GM19023 (cell line): ENCODE measurements around the gene TMPRSS6.
A peak's percentile ranks its signal among the peaks of the same experiment; 100 is the strongest.

Source experiments
- ATAC-seq: cut with Tn5 transposase; IDR thresholded peaks from one replicate; pipeline ENCODE4 v1.9.1; 2021; ENCODE audit warnings: mild to moderate bottlenecking, moderate library complexity; ENCODE audit not compliant: unreplicated experiment

The TMPRSS6 gene

DNA sequence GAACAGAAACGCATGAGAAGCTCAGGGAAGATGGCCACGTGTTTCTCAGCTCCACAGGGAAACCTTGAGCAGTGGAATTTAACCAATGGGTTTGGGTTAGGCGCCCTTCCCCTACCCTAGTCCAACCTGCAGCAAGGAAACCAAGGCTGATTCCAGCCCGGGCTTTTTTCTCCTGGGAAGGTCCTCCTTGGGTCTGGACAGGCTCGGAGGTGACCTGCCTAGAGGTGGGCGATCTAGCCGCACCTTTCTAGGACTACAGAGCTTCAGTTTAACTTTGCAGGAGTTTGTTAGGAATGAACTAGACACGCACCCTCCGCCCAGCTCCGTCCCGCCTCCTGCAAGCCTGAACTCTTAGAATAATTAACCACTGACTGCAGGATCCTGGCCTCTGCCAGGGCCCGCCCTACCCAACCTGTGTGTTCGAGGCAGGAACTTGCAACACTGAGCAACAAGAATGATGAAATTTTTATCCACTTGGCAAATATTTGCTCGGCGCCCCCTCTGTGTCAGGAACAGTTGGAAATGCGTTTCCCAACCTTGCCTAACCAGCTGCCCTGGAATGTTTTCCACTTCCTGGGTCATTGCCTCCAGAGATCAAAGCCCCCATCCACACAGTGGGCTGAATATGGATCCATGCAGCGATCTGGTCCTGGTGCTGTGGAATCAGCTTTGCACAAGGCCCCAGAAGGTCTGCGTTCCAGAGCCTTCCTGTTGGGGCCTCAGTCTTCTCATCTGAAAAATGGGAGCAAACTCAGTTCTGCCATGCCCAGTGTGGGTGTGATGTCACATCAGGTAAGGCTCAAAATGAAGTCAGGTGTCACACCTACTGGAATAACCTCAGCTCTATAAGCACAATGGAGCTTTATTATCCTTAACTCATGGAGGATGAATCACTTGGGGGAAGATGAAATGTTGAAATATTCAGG, 76.7 kb downstream of the TMPRSS6 start:
- ATAC-seq = no peak

DNA sequence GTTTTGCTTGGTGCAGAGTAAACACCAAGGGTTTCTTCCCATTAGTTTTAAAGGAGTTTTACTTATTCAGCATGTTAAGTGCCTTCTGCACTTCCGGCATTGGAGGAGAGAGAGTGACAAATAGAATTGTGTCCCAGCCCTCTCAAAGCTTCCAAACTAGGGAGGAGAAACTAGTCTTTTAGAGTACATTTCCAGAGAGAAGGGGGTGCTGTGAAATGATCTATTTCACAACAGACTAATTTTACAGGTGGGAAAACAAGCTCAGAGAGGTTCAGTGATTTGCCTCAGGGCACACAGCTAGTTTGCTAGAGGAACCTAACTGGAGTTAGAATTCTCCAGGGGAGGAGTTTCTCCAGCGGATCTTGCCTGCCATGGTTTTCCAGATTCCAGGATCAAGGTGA, 77.4 kb downstream of the TMPRSS6 start:
- ATAC-seq = no peak

DNA sequence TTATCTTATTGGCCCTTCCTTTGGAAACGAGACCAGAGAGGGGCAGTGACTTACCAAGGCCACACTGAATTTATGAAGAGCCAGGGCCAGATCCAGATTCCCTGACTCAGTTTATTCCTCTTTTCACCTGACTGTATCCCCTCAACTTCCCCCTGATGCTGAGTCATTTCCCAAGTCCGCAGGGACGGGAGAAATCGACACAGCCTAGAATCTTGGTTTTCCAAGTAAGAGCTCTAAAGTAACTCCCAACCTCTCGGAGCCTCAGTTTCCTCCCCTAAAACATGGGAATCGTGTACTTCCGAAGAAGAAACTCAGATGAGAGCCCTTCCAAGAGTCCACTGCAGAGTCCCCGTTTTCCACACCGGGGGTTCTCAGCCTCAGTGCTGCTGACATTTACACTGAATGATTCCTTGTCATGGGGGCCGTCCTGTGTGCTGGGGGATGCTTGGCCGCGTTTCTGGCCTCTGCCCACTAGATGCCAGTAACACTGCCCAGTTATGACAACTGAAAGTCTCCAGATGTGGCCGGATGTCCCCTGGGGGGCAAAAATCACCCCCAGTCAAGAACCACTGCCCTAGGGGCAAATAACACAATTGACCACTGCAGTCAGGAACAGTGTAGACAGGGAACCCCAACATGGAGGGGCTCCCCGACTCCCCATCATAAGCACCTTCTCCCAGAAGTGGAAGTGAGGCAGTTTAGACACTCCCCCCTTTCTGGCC, 78.8 kb downstream of the TMPRSS6 start:
- ATAC-seq = no peak

GRCh38 chr22:37028692-37029674, 80.5 kb downstream of the TMPRSS6 start:
- no peak for ATAC-seq

DNA sequence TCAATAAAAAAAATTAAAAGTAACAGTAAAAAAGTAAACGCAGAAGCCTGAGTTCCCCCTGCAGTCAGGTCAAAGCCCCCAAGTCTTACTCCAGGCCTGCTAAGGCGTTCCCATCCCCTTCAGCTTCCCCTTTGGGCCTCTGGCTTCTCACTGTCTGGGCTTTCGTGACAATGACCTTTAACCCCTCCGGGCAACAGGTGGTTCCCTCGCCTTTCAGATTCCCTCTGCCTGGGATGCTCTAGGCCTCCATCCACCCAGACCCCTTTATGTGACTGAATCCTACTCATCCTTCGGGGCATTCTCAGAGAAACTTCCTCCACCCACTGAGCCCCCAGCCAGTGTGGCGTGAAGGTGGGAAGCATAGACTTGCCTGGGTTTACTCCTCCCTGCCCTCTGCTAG, 82.0 kb downstream of the TMPRSS6 start:
- no peak for ATAC-seq

GRCh38 chr22:37026325-37026724, 83.2 kb downstream of the TMPRSS6 start:
- ATAC-seq = no peak

DNA sequence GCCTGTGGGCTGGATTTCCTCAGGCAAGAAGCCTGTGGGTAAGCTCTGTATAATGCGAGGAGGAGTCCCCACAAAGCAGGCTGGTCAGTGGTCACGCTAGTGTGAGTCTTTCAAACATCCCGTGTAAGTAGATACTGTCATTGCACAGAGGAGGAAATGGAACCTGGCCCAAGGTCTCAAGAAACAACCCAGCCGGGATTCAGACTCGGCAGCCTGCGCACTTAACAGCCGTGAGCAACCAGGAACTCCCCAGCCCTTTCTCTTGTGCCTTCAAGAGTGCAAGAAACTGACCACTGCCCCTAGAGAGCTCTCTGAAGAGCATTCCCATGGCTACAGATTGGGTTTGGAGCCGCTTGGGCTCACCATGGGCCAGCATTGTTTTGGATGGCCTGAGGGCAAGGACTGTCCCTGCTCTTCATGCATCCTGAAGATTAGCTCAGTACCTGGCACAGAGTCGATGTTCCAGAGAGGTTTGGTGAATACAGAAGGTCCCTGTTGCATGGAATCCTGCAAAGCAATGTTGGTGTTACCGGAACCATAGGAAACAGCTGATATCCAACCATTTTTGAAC, 83.9 kb downstream of the TMPRSS6 start:
- no peak for ATAC-seq

- ATAC-seq = no peak
These were observed 85.0 kb downstream of the TMPRSS6 start for GRCh38 chr22:37024339-37025157.

GRCh38 chr22:37023743-37024338, 85.7 kb downstream of the TMPRSS6 start:
- no peak for ATAC-seq

DNA sequence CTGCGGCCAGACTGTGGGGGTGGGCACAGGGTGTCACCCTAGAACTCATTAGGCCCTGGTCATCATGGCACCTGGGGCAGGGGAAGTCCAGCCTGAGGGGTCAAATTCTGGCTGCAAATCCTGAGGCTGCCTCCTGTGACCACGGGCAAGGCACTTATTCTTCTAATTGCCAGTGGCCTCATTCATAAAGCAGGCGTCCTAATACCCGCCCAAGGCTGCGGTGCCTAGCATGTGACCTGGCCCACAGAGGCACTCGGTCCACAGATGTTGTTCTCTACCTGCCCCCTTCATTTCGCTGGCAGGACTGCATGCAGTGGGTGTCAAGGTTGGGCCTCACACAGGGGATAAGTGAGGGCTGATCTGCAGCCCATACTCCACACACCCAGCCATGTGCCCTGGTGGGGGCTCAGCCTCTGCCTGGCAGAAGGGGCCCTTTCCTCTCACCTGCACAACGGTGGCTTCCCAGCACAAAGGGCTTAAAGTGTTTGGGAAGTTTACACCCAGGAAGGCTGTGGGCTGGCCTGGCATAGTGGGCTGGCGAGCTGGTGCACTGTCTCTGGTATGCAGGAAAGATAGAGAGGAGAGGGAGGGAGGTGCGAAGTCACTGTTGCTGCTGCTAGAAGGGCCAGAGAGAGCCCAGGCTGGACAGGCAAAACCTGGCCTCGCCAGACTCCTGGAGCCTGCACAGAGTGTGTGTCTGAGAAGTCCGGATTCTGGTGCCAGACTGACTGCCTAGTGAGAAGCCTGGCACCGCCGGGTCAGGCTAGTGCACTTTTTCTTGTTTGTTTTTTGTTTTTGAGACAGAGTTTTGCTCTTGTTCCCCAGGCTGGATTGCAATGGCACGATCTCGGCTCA, 86.8 kb downstream of the TMPRSS6 start:
- no peak for ATAC-seq

DNA sequence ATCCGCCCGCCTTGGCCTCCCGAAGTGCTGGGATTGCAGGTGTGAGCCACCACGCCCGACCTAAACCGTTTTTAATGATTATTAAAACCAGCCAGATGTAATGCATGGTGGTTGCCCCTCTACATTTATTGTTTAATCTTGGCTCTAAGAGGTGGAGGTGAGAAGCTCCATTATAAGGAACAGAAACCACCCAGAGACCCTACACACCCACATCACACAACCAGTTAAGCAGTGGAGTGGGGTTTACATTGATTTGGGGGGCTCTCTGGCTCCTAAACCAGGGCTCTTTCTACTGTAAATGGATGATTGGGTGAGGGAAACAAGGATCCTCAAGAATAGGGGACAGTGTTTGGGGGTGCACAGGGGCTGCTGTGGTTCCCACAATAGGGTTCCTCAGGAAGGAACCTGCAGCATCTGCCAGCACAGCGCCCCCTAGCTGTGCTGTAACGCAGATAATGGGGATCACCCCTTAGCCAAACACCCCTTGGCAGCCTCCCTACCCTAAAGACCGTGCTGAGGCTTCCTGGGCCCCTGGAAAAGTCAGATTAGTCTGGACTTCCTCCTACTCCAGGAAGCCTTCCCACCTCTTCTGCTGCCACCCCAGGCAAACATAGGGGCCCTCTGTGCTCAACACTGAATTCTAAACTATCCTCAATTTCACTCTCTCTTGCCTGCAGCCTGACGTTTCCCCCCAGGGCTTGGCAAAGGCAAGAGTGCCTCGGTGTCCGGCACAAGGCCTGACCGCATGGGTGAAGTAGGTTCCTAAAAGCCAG, 87.6 kb downstream of the TMPRSS6 start:
- ATAC-seq = no peak

GRCh38 chr22:37021041-37021440, 88.5 kb downstream of the TMPRSS6 start:
- ATAC-seq = no peak

GRCh38 chr22:37020192-37020479, 89.4 kb downstream of the TMPRSS6 start:
- no peak for ATAC-seq

DNA sequence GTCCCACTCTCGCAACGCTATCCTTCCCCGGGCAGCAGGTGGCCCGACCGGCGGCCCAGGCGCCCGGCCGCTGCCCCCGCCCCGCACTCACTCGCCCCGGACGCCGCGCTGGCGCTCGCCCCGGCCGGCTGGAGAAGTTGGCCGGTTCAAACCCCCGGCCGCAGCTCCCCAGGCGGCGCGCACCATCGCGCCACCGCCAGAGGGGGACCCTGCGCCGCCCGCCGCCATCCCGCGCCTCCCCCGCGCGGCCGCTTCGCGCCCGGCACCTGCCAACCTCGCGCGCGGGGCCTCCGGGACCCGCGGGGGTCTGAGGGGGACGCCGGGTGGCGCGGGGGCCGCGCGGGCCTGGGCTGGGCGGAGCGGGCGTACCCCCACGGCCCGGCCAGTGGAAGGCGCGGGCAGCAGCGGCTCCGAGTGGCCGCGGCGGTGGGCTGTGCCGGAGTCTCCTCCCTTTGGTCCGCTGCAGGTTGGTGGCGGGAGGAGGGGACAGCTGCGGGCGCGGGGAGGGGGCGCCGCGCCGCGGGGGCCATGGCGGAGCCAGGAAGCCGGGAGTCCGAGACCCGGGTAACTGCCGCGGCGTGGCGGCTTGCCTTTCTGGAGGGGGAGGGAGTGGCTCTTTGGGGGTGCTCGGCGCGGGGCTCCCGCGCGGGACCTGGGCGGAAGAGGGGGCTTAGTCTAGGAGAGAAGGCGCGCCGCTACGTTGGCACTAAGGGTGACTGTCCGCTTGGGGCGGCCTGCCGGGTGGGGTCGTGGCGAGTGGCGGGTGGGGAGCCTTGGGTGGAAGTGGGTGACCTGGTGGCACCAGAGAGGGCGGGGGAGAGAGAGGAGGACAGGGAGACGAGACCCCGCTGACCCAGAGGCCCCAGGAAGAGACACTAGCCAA, 90.0 kb downstream of the TMPRSS6 start, which contains the start of the genes MPST and TST:
Gene MPST, plus strand, starts transcription at position 434 of the 883 bp plus-strand sequence. Its CDS starts 95 bp downstream, at position 529.
Gene TST, minus strand, starts transcription at position 139 of the 883 bp plus-strand sequence. CDS start 715 bp downstream, outside the sequence.
- ATAC-seq = peak; percentile 62

- ATAC-seq = peak; percentile 27
These were observed 90.7 kb downstream of the TMPRSS6 start for GRCh38 chr22:37018815-37019308.

GRCh38 chr22:37018086-37018814, 91.3 kb downstream of the TMPRSS6 start:
- no peak for ATAC-seq
